Gastrocnemius medialis (tissue), 4 donors: ENCODE results near the gene AFG3L2.

ENCODE experiments used
- CTCF ChIP-seq, 5 experiments: fragments of 450-650 bp in 3 of 5; fragments of 200-600 bp in 2 of 5; sonication (generic) in 2 of 5; IDR thresholded peaks in 4 of 5; conservative IDR thresholded peaks in 1 of 5; 1 replicate in 4 of 5; 2 replicates in 1 of 5; pipeline ENCODE4 v1.5.1; 2016 to 2019; ENCODE audit warnings: antibody characterized with exemption in 5 of 5, mild to moderate bottlenecking in 3 of 5, moderate library complexity in 3 of 5
- POLR2A ChIP-seq, 2 donors: fragments of 450-650 bp; IDR thresholded peaks; one replicate each; pipeline ENCODE4 v1.6.1; 2017; ENCODE audit warnings: antibody characterized with exemption in 2 of 2, mild to moderate bottlenecking in 2 of 2, moderate library complexity in 2 of 2

- TF ChIP-seq CTCF (IDR thresholded peaks at IDR 0.05 in 4 of 5, conservative IDR thresholded peaks at IDR 0.05 in 1 of 5) (no peak), POLR2A (IDR thresholded peaks at IDR 0.05) (no peak)
These were observed 46.3 kb downstream of the AFG3L2 start for GRCh38 chr18:12330766-12331165.
